GM18508 (cell line): Measurements from ENCODE around the gene ABCA1.
"Not testable (repeated sequence)": the region's sequence is repeated elsewhere in the genome, so short reads cannot be mapped to it uniquely, and the experiment has no call there.

Source experiments
- ATAC-seq: cut with Tn5 transposase; IDR thresholded peaks from one replicate; pipeline ENCODE4 v1.9.1; 2021; ENCODE audit warnings: moderate number of reproducible peaks; ENCODE audit not compliant: insufficient read depth, unreplicated experiment

ABCA1 gene

GRCh38 chr9:104948277-104948676 is 20.3 kb upstream of the ABCA1 start:
- no peak for ATAC-seq

- no peak for ATAC-seq
These were observed 16.9 kb upstream of the ABCA1 start for GRCh38 chr9:104944871-104945270.

GRCh38 chr9:104944356-104944755 is 16.4 kb upstream of the ABCA1 start:
- no peak for ATAC-seq

- ATAC-seq: no peak
These were observed 13.6 kb upstream of the ABCA1 start for GRCh38 chr9:104941597-104941996.

- ATAC-seq: no peak
These were observed 8.3 kb upstream of the ABCA1 start for GRCh38 chr9:104936291-104936690.

- not testable (repeated sequence) for ATAC-seq
These were observed 7.5 kb upstream of the ABCA1 start for GRCh38 chr9:104935501-104935810.

- no peak for ATAC-seq
These were observed 6.9 kb upstream of the ABCA1 start for GRCh38 chr9:104934691-104935500.

- ATAC-seq: not testable (repeated sequence)
These were observed 5.1 kb upstream of the ABCA1 start for GRCh38 chr9:104933091-104933490.

GRCh38 chr9:104931256-104931655 is 3.3 kb upstream of the ABCA1 start:
- no peak for ATAC-seq

- no peak for ATAC-seq
These were observed 591 bp downstream of the ABCA1 start for GRCh38 chr9:104927216-104927911.

- ATAC-seq: peak; percentile 64
These were observed 4.2 kb downstream of the ABCA1 start for GRCh38 chr9:104923740-104924139.

GRCh38 chr9:104923289-104923688 is 4.7 kb downstream of the ABCA1 start:
- no peak for ATAC-seq

- not testable (repeated sequence) for ATAC-seq
These were observed 5.2 kb downstream of the ABCA1 start for GRCh38 chr9:104922748-104923147.

- ATAC-seq: peak; percentile 41
These were observed 6.8 kb downstream of the ABCA1 start for GRCh38 chr9:104921067-104921741.

- no peak for ATAC-seq
These were observed 12.2 kb downstream of the ABCA1 start for GRCh38 chr9:104915753-104916152.

GRCh38 chr9:104915049-104915448 is 12.9 kb downstream of the ABCA1 start:
- no peak for ATAC-seq

GRCh38 chr9:104914466-104914865 is 13.5 kb downstream of the ABCA1 start:
- no peak for ATAC-seq

- ATAC-seq: no peak
These were observed 15.3 kb downstream of the ABCA1 start for GRCh38 chr9:104912606-104913005.

GRCh38 chr9:104911032-104911607 is 16.8 kb downstream of the ABCA1 start:
- no peak for ATAC-seq

GRCh38 chr9:104907278-104907951 is 20.5 kb downstream of the ABCA1 start:
- ATAC-seq: no peak
